Endometrium (tissue), 2 donors: Measurements from ENCODE around the gene KRT33B.

Experiments
- FAIRE-seq: peaks from 2 replicates; lab custom pipeline; 2012; peaks lifted over from hg19 to GRCh38; lab: Jason Lieb, UNC
- donor health status: control.
- donor health status: control.

KRT33B gene

GRCh38 chr17:41322903-41323895 lies 46.4 kb downstream of the KRT33B start:
- FAIRE-seq = no peak

GRCh38 chr17:41322094-41322902 lies 47.3 kb downstream of the KRT33B start:
- peak; percentile 29 for FAIRE-seq

- FAIRE-seq = no peak
Measured at GRCh38 chr17:41318231-41318630, 51.4 kb downstream of the KRT33B start.

GRCh38 chr17:41315814-41316445 lies 53.7 kb downstream of the KRT33B start:
- no peak for FAIRE-seq

GRCh38 chr17:41315204-41315794 lies 54.3 kb downstream of the KRT33B start, which contains the start of gene KRTAP17-1:
KRTAP17-1 (minus strand) TSS chr17:41315710; CDS start chr17:41315650, 60 bp downstream.
- no peak for FAIRE-seq
